HFFc6 (cell line): ENCODE data around the gene ADAM33. TPM values are rescaled to one million over a fixed set of nuclear protein-coding genes. Genes with fewer than 3 reads are reported as not detected.

Source experiments
- DNase-seq: peaks from one replicate; pipeline ENCODE4 v3.0.0-alpha.2; 2018
- H3K27ac Mint-ChIP-seq: 2 replicates; pipeline ENCODE4 v1.8.0; 2020; ENCODE audit warnings: mild to moderate bottlenecking, mixed read lengths
- H3K27me3 Mint-ChIP-seq: 2 replicates; pipeline ENCODE4 v1.8.0; 2021; ENCODE audit warnings: mild to moderate bottlenecking, moderate library complexity, mixed read lengths; ENCODE audit not compliant: insufficient read depth
- H3K36me3 Mint-ChIP-seq: 2 replicates; pipeline ENCODE4 v1.8.0; 2021; ENCODE audit warnings: low read depth, mixed read lengths
- H3K4me1 Mint-ChIP-seq: 2 replicates; pipeline ENCODE4 v1.8.0; 2020; ENCODE audit warnings: low read depth, mixed read lengths
- H3K4me3 Mint-ChIP-seq: 2 replicates; pipeline ENCODE4 v1.8.0; 2020; ENCODE audit warnings: mild to moderate bottlenecking, moderate library complexity, mixed read lengths
- H3K9me3 Mint-ChIP-seq: 2 replicates; pipeline ENCODE4 v1.8.0; 2020; ENCODE audit warnings: mild to moderate bottlenecking, mixed read lengths
- total RNA-seq, 6 experiments: library from RNA; stranded (reverse); fragmentation: NEBNext Ultra II Directional; extraction: Animal tissue kit (Norgen Biotek cat#: 25700); gene quantifications; 2 replicates in 1 of 6; 3 replicates in 5 of 6; pipeline ENCODE4 v1.2.3, GENCODE V29; 2021
- TF ChIP-seq, protein P1 (sequence below): fragments of 200-600 bp; sonication (generic); IDR thresholded peaks from 2 replicates; pipeline ENCODE4 v1.5.0; 2021; ENCODE audit warnings: antibody characterized with exemption, mild to moderate bottlenecking

ADAM33 gene
- total RNA-seq, 6 experiments from 2014 or later, result 81.5 to 96.1 (median 87.6) TPM

DNA sequence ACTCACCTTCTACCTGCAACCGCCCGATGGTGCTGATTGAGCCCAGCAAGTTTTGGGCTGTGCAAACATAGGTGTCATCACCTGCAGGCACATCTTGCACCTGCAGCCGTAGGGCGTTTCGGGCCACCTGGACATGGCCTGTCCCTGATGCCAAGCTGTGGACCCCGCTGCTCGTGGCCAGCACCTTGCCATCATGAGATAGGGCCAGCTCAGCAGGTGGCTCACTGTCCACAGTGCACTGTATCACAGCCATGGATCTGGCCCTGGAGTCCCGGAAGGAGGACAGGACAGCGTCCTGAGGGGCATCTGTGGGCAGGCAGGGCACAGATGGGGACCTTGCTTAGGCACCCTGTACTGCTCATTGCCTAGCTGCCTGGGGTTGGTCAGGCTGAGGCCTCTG is 10.1 kb upstream of the ADAM33 start:
- H3K27ac Mint-ChIP-seq, result no peak overlapping the region
- H3K9me3 Mint-ChIP-seq, result no peaks in the 10 kb centered on the region
- TF ChIP-seq, protein P1, sequence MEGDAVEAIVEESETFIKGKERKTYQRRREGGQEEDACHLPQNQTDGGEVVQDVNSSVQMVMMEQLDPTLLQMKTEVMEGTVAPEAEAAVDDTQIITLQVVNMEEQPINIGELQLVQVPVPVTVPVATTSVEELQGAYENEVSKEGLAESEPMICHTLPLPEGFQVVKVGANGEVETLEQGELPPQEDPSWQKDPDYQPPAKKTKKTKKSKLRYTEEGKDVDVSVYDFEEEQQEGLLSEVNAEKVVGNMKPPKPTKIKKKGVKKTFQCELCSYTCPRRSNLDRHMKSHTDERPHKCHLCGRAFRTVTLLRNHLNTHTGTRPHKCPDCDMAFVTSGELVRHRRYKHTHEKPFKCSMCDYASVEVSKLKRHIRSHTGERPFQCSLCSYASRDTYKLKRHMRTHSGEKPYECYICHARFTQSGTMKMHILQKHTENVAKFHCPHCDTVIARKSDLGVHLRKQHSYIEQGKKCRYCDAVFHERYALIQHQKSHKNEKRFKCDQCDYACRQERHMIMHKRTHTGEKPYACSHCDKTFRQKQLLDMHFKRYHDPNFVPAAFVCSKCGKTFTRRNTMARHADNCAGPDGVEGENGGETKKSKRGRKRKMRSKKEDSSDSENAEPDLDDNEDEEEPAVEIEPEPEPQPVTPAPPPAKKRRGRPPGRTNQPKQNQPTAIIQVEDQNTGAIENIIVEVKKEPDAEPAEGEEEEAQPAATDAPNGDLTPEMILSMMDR, result no peak
- H3K36me3 Mint-ChIP-seq, result no peaks in the 10 kb centered on the region
- no peaks in the 10 kb centered on the region; the same call in none of the 2 replicates for H3K27me3 Mint-ChIP-seq
- no peak for DNase-seq
- no peak overlapping the region for H3K4me3 Mint-ChIP-seq
- H3K4me1 Mint-ChIP-seq, result peaks cover 13% of the 10 kb centered on the region

DNA sequence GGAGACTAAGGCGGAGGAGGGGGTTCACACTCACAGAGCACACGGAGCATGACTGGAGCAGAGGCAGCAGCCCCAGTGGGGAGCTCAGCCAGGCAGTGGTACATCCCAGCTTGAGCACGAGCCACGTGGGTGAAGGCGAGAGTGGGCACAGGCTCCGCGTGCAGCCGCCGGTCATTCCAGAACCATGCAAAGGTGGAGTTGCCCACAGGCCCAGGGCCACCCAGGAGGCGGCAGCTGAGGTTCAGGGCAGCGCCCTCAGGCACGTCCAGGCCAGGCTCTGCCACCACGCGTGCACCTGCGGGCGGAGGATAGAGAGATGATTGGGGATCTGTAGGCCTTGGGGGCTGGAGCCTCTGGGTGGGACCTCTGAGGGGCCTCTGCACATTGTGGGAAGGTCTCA is 9.5 kb upstream of the ADAM33 start:
- Mint-ChIP-seq H3K36me3 (no peaks in the 10 kb centered on the region), H3K4me1 (peaks cover 19% of the 10 kb centered on the region), H3K27ac (no peak overlapping the region), H3K9me3 (no peaks in the 10 kb centered on the region), H3K27me3 (no peaks in the 10 kb centered on the region; the same call in none of the 2 replicates), H3K4me3 (no peak overlapping the region)
- DNase-seq, result no peak
- TF ChIP-seq, protein P1, result no peak

DNA sequence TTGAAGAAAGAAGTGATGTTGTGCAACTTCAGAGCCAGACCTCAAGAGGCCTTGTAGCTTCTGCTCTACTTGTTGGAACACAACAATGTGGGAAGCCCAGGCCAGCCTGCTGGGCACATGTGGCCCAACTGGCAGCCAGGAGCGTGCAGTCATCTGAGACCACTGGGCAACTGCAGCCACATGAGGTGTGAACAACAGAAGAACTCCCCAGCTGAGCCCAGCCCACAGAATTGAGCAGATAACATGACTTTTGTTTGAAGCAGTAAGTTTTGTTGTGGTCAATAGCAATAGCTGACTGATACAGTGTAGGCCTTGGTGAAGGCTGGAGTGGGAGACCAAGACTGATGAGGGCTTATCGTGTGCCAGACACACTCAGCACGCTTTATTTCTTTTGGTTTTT is 8.6 kb upstream of the ADAM33 start:
- H3K36me3 Mint-ChIP-seq, result no peaks in the 10 kb centered on the region
- no peaks in the 10 kb centered on the region for H3K9me3 Mint-ChIP-seq
- H3K27ac Mint-ChIP-seq, result no peak overlapping the region
- TF ChIP-seq, protein P1, result no peak
- H3K4me1 Mint-ChIP-seq, result peaks cover 28% of the 10 kb centered on the region
- no peaks in the 10 kb centered on the region; the same call in none of the 2 replicates for H3K27me3 Mint-ChIP-seq
- no peak overlapping the region for H3K4me3 Mint-ChIP-seq
- DNase-seq, result no peak

DNA sequence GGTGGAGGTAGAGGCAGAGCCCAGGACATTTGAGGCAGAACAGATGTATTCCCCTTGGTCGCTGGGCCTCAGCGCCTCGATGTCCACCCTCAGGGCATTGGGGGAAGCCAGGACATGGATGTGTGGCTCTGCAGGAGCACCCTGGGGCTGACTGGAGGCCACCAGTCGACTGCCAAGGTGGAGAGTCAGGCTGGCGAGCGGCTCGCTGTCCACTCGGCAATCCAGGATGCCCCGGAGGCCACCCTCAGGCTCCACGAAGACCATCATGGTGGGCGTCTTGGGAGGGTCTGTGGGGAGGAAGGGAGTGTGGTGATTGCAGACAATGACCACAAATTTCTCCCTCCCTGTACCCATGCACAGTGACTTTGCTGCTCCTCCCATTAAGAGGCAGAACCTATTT is 8.2 kb upstream of the ADAM33 start:
- peaks cover 32% of the 10 kb centered on the region for H3K4me1 Mint-ChIP-seq

DNA sequence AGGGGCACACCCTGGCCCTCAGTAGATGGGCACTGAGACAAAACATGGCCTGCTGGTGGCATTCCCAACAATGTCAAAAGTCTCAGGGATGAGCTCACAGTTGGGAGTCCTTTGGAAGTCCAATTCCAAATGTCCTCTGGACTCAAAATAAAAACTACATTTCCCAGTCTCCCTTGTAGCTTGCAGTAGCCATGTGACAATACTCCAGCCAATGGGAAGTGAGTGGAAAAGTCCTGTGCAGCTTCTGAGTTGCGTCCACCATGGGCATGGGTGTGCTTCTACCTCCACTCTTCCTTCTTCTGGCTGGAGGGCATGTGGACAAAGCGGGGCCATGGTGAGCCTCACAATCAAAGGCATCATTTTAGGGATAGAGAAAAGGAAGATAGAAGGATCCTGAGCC is 5.8 kb upstream of the ADAM33 start:
- Mint-ChIP-seq H3K27ac (peak overlapping the region; percentile 96), H3K9me3 (no peaks in the 10 kb centered on the region), H3K27me3 (no peaks in the 10 kb centered on the region; the same call in none of the 2 replicates), H3K4me1 (peaks cover 39% of the 10 kb centered on the region), H3K4me3 (peak overlapping the region; percentile 78), H3K36me3 (no peaks in the 10 kb centered on the region)
- DNase-seq, result peak; percentile 72
- TF ChIP-seq, protein P1, result no peak

More for the DNA sequence above, 8.2 kb upstream of the ADAM33 start:
- H3K9me3 Mint-ChIP-seq, result no peaks in the 10 kb centered on the region
- H3K36me3 Mint-ChIP-seq, result no peaks in the 10 kb centered on the region
- H3K27ac Mint-ChIP-seq, result no peak overlapping the region
- no peak overlapping the region for H3K4me3 Mint-ChIP-seq
- TF ChIP-seq, protein P1, result no peak
- no peak for DNase-seq
- H3K27me3 Mint-ChIP-seq, result no peaks in the 10 kb centered on the region; the same call in none of the 2 replicates
